CD4-positive, alpha-beta T cell treated with Interleukin-6 for 4 hours (primary cell): ENCODE measurements around the gene COL9A2.

Experiments used
- DNase-seq: peaks from one replicate; pipeline ENCODE4 v3.0.0-alpha.2; 2020; ENCODE audit warnings: mixed read lengths

Gene COL9A2

GRCh38 chr1:40256401-40257084 lies 60.5 kb downstream of the COL9A2 start:
- DNase-seq, result no peak

DNA sequence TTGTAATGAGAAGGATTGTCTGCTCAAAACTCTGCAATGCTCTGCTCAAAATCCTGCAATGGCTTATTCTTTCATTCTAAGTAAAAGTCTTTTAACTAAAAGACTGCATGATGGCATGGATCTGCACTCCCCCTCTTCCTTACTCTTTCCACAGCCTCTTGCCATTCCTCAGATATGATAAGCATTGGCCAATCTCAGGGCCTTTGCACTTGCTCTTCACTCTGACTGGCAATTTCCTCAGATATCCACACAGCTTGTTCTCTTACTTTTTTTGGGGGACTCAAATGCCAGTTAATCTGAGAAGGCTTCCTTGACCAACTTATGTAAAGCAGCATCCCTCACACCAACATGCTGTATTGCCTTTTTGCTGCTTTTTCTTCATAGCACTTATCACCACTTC lies 61.9 kb downstream of the COL9A2 start:
- no peak for DNase-seq

- no peak for DNase-seq
These were observed 64.5 kb downstream of the COL9A2 start for GRCh38 chr1:40252601-40253000.

- no peak for DNase-seq
These were observed 65.6 kb downstream of the COL9A2 start for GRCh38 chr1:40251456-40251855.
